Activated CD4-positive, alpha-beta T cell treated with anti-CD3 and anti-CD28 coated beads for 36 hours (primary cell): ENCODE data around the gene SF3A1. TPM values are rescaled to one million over a fixed set of nuclear protein-coding genes. Genes with fewer than 3 reads are reported as not detected.

Experiments
- ATAC-seq: fragments of 200-7000 bp; cut with Tn5 transposase; one replicate; pipeline ENCODE4 v1.10.0; 2021; ENCODE audit warnings: mild to moderate bottlenecking, moderate library complexity
- CTCF ChIA-PET: fragments of 350-600 bp; sonication (Branson Sonifier 250); formaldehyde crosslinking; loops from one replicate; lab custom pipeline; 2021; ENCODE audit warnings: antibody characterized with exemption; lab: Charles Lee
- POLR2A ChIA-PET: fragments of 350-600 bp; sonication (Branson Sonifier 250); formaldehyde crosslinking; loops from one replicate; lab custom pipeline; 2021; ENCODE audit warnings: antibody characterized with exemption, inconsistent platforms; lab: Charles Lee
- DNase-seq: peaks from one replicate; pipeline ENCODE4 v3.0.0-alpha.2; 2020
- H3K27ac Mint-ChIP-seq: one replicate; pipeline ENCODE4 v1.8.0; 2021; ENCODE audit warnings: mixed read lengths
- H3K27me3 Mint-ChIP-seq: one replicate; pipeline ENCODE4 v1.8.0; 2021; ENCODE audit warnings: mixed read lengths
- H3K36me3 Mint-ChIP-seq: one replicate; pipeline ENCODE4 v1.8.0; 2021; ENCODE audit warnings: low read depth, mixed read lengths
- H3K4me1 Mint-ChIP-seq: one replicate; pipeline ENCODE4 v1.8.0; 2021; ENCODE audit warnings: mixed read lengths
- H3K4me3 Mint-ChIP-seq: one replicate; pipeline ENCODE4 v1.8.0; 2021; ENCODE audit warnings: mild to moderate bottlenecking, moderate library complexity, mixed read lengths
- H3K9me3 Mint-ChIP-seq: one replicate; pipeline ENCODE4 v1.8.0; 2021; ENCODE audit warnings: low read depth, mixed read lengths
- intact Hi-C, 2 experiments: fragments of 100-400 bp; cut with DNase I in 1 of 2; cut with micrococcal nuclease in 1 of 2; formaldehyde crosslinking; loops; one replicate each; pipeline versions ENCODE4 v1.14.2 to v1.15.1; 2022 to 2024; cut with DNase I, micrococcal nuclease
- total RNA-seq, 2 experiments: library from RNA; stranded (reverse); gene quantifications; one replicate each; pipeline ENCODE4 v1.2.3, GENCODE V29; 2021

The SF3A1 gene
- total RNA-seq, 2 experiments from 2014 or later: 254 to 499 TPM

DNA sequence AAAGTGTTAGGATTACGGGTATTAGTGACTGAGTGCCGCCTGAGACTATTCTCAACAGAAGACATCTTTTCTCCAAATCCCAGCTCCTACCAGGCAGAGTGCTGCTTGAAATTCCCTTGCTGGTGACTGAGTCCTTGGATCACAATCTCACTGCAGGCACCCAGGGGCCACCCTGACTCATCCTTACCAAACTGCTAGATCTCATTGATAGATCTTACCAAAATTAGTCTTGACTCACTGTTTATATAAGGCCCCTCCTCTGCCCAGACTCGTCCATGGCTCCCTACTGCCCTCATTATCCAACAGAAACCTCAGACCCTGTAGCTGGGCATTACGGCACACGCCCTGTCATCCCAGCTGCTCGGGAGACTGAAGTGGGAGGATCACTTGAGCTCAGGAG, 44.6 kb downstream of the SF3A1 start:
- Mint-ChIP-seq H3K36me3 (peaks cover 25% of the 10 kb centered on the region), H3K4me1 (peaks cover 91% of the 10 kb centered on the region), H3K9me3 (no peaks in the 10 kb centered on the region), H3K27ac (peak overlapping the region; percentile 82), H3K4me3 (no peak overlapping the region), H3K27me3 (no peaks in the 10 kb centered on the region)
- ATAC-seq: peak; percentile 40
- ChIA-PET CTCF (interaction anchor here (0.6 to 4.5 kb wide), 4 partner anchors 9 to 981 kb away, joined by 3 to 19 read pairs (median 10); no protein-coding TSS in a partner anchor), POLR2A (interaction anchor here (1.3 kb wide), 1 partner anchor 15 kb away, joined by 4 read pairs; the partner anchor contains the start of gene TBC1D10A)
- peak; percentile 52 for DNase-seq
- intact Hi-C loops: no loop called here

DNA sequence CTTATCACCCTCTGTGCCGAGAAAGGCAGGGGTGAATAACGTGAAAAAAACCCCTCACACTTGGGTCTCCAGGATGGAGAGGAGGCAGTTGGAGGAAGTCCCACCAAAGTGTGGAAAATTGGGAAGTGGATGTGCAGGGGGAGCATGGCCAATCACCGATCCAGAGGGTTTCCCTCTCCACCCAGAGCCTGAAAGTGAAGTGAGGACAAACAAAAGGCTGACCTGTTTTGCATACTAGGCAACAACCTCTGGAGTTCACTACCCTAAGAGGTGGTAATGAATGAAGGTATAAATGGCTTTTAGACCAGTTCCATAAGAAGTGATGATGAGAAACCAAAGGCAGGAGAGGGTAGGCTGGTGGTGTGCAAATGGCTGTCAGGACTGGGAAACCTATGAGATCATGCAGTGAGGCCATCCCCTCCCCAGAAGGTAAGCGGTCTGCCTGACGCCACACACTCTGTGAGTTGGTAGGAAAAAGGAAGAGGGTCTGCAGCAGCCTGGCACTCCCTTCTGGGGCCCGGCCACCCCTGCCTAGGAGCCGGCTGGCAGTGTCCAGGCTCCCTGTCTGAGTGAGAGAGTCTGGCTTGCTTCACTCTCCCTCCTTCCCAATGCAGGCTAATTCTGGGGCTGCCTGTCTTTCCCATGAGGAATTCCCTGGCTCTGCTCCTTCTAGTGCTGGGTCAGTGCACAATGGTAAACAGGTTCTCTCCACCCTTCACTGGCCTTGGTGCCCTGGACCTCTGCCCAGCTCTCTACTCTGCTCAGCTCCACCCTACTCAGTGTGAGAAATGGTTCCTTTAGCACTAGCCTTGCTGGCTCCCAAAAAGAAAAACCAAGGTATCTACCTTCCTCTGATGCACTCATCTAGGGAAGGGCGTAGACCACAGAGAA, 45.6 kb downstream of the SF3A1 start:
- Mint-ChIP-seq H3K9me3 (no peaks in the 10 kb centered on the region), H3K4me1 (peaks cover 95% of the 10 kb centered on the region), H3K36me3 (peaks cover 25% of the 10 kb centered on the region), H3K4me3 (no peak overlapping the region), H3K27ac (peak overlapping the region; percentile 82), H3K27me3 (no peaks in the 10 kb centered on the region)
- ChIA-PET CTCF (interaction anchor here (0.6 to 4.5 kb wide), 8 partner anchors 8 to 982 kb away, joined by 3 to 19 read pairs (median 4); no protein-coding TSS in a partner anchor), POLR2A (interaction anchor here (1.3 kb wide), 1 partner anchor 16 kb away, joined by 4 read pairs; the partner anchor contains the start of gene TBC1D10A)
- no peak for ATAC-seq
- DNase-seq: no peak
- intact Hi-C loops: no loop called here

DNA sequence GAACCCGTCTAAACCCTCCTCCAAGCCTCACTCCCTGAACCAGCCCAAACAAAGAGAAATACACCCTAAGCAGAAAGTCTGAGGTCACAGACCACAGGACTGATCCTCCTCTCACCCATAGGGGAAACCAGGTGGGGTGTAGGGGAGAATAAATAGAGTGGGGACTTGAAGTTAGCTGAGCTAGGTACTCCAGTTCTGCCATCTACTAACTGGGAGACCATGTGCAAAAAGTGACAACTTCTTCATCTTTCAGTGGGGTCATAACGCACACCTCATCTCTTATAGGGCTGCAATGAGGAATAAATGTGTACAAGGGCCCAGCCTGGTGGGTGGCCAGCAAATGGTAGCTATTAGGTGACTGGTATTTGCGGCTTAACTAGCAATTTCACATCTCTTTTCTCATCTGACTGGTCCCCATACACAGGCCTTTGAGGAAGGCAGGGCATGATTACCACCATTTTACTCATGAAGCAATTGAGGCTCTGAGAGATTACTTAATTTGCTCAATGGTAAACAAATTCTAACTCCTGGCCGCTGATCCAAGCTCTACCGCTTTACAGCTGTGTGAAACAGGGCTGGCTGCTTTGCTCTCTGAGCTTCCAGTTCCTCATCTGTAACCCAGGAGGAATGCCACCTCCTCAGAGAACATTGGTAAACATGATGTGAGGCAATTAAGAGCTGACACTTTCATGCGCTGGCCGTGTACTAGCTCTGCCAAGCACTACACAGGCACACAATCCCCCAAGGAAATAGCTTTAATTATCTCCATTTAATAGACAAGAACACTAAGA, 46.5 kb downstream of the SF3A1 start:
- Mint-ChIP-seq H3K27me3 (no peaks in the 10 kb centered on the region), H3K4me1 (peaks cover 95% of the 10 kb centered on the region), H3K27ac (peak overlapping the region; percentile 82), H3K4me3 (no peak overlapping the region), H3K9me3 (no peaks in the 10 kb centered on the region), H3K36me3 (peaks cover 18% of the 10 kb centered on the region)
- intact Hi-C loops: loop anchor here in 1 of 2 experiments (5.0 kb wide), 1 partner anchor 282 kb away; the partner anchor contains the start of gene PES1
- ChIA-PET CTCF (interaction anchor here (0.7 to 1.5 kb wide), 11 partner anchors 12 to 96 kb away, joined by 3 to 9 read pairs (median 4); partner anchors contain the start of genes CASTOR1, RNF215 and TBC1D10A), POLR2A (no interaction called here)
- DNase-seq: no peak
- ATAC-seq: peak; percentile 18

DNA sequence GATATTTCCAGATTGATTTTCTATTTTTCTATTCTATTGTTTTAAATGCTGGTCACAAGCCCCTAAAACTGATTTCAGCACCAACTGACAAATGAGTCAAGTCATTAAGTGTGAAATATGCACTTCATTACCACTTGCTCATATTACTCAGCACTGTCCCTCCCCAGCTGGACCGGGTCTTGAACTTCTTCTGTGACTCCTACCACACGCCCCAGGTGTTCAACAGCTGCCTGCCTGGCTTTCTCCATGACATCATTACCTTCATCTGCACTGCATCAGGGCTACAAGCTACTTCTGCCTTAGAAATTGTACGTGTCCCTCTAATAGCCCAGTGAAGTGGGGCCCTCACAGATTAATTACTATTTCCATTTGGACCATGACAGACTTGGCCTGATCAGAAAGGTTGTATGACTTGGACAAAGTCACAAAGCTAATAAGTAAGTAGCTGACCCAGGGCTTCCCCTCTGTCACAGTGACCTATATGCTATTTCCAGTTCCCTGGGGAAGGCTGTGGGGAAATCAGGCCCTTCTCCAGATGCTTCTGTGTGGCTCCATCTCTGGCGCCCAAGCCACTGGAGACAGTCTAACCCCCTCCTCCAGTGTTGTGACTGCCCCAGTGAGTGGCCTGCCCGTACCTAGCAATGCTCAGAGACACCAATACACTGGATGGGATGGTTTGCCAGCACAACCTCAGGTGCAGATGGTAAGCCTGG, 48.0 kb downstream of the SF3A1 start:
- POLR2A ChIA-PET: no interaction called here
- CTCF ChIA-PET: interaction anchor here (0.7 kb wide), 1 partner anchor 11 kb away, joined by 3 read pairs; no protein-coding TSS in a partner anchor
- DNase-seq (peak; percentile 62), ATAC-seq (no peak)
- no peak overlapping the region for H3K4me3 Mint-ChIP-seq
- intact Hi-C loops: loop anchor here in 1 of 2 experiments (5.0 kb wide), 1 partner anchor 284 kb away; the partner anchor contains the start of gene PES1
- no peaks in the 10 kb centered on the region for H3K9me3 Mint-ChIP-seq
- peaks cover 11% of the 10 kb centered on the region for H3K36me3 Mint-ChIP-seq
- H3K4me1 Mint-ChIP-seq: peaks cover 95% of the 10 kb centered on the region
- no peaks in the 10 kb centered on the region for H3K27me3 Mint-ChIP-seq
- peak overlapping the region; percentile 68 for H3K27ac Mint-ChIP-seq

DNA sequence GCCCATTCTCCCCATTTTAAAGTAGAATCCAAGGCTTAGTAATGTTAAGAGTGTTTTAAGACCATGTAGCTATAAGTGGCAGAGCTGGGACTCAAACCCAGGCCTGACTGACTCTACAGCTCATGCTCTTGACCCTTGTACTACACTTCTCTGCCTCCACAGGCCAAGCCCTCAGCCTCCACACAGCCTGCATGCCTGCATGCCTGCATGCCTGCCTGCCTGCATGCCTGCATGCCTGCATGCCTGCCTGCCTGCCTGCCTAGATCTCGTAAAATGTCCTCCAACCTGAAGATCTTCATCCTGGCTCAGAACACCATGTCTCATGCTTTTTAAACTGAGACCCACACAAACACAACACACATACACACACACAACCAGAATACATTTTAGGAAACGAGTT, 48.6 kb downstream of the SF3A1 start:
- no peak overlapping the region for H3K4me3 Mint-ChIP-seq

DNA sequence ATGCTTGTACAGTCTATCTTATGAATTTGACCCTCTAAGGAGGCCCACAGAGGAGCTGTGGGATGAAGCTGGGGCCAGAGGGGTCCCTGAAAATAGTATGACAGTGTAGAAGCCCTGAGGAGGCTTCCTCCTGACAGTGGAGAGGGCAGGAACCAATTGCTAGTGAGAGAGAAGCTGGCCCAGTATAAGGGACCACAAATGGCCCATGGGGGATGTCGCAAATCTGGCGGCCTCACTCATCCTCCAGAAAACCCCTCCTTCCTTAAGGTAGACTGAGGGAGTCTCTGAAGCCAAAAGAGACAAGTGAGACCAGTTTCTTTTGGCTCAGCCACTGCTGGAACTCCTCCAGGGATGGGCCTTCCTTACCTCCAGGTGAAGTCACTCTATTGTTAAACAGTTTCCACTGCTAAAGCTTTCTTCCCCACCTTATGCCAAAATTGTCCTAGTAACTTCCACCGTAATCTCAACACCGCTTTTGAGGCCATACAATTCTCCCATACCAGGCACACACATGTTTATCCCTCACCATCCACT, 49.6 kb downstream of the SF3A1 start:
- no peak for DNase-seq
- peaks cover 97% of the 10 kb centered on the region for H3K4me1 Mint-ChIP-seq
- peaks cover 15% of the 10 kb centered on the region for H3K36me3 Mint-ChIP-seq
- ChIA-PET POLR2A (interaction anchor here (0.6 kb wide), 1 partner anchor 20 kb away, joined by 3 read pairs; the partner anchor contains the start of gene TBC1D10A), CTCF (interaction anchor here (0.6 to 1.5 kb wide), 4 partner anchors 12 to 266 kb away, joined by 3 to 4 read pairs (median 3); partner anchors contain the start of gene MTFP1)
- H3K27me3 Mint-ChIP-seq: no peaks in the 10 kb centered on the region
- H3K4me3 Mint-ChIP-seq: no peak overlapping the region
- intact Hi-C loops: loop anchor here in 1 of 2 experiments (2.0 to 5.0 kb wide), 2 partner anchors 20 to 285 kb away; partner anchors contain the start of genes PES1 and TBC1D10A
- ATAC-seq: no peak
- H3K9me3 Mint-ChIP-seq: no peaks in the 10 kb centered on the region
- peak overlapping the region; percentile 85 for H3K27ac Mint-ChIP-seq

More for the DNA sequence above, 48.6 kb downstream of the SF3A1 start:
- POLR2A ChIA-PET: no interaction called here
- intact Hi-C loops: loop anchor here in 1 of 2 experiments (5.0 kb wide), 1 partner anchor 284 kb away; the partner anchor contains the start of gene PES1
- Mint-ChIP-seq H3K9me3 (no peaks in the 10 kb centered on the region), H3K36me3 (peaks cover 16% of the 10 kb centered on the region), H3K27ac (peak overlapping the region; percentile 68), H3K4me1 (peaks cover 97% of the 10 kb centered on the region), H3K27me3 (no peaks in the 10 kb centered on the region)
- CTCF ChIA-PET: no interaction called here
- no peak for ATAC-seq
- no peak for DNase-seq

DNA sequence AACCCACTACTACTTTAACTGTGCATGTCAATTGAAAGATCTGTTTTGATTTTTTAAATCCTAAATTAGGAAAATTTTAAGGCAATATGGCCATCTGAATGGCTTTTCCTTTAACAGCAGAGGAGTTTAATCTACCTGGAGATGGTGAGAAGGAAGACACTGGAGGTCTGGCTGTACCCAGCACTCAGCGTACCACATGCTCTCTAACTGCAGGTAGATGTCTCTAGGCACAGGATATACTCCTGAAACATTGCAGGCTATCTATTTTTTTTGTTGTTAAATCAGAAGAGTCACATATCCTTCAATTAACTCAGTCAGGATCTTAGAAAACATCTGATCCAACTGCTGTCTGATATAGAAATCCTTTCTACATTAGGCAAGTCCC, 50.1 kb downstream of the SF3A1 start:
- Mint-ChIP-seq H3K4me1 (peaks cover 97% of the 10 kb centered on the region), H3K4me3 (peak overlapping the region; percentile 59), H3K36me3 (peaks cover 15% of the 10 kb centered on the region), H3K27ac (peak overlapping the region; percentile 85), H3K9me3 (no peaks in the 10 kb centered on the region), H3K27me3 (no peaks in the 10 kb centered on the region)
- ChIA-PET POLR2A (interaction anchor here (0.6 kb wide), 1 partner anchor 20 kb away, joined by 3 read pairs; the partner anchor contains the start of gene TBC1D10A), CTCF (interaction anchor here (0.6 to 2.0 kb wide), 4 partner anchors 13 to 266 kb away, joined by 3 to 10 read pairs (median 4); partner anchors contain the start of gene MTFP1)
- intact Hi-C loops: loop anchor here in 1 of 2 experiments (2.0 to 5.0 kb wide), 2 partner anchors 20 to 286 kb away; partner anchors contain the start of genes PES1 and TBC1D10A
- DNase-seq: no peak
- ATAC-seq: no peak

DNA sequence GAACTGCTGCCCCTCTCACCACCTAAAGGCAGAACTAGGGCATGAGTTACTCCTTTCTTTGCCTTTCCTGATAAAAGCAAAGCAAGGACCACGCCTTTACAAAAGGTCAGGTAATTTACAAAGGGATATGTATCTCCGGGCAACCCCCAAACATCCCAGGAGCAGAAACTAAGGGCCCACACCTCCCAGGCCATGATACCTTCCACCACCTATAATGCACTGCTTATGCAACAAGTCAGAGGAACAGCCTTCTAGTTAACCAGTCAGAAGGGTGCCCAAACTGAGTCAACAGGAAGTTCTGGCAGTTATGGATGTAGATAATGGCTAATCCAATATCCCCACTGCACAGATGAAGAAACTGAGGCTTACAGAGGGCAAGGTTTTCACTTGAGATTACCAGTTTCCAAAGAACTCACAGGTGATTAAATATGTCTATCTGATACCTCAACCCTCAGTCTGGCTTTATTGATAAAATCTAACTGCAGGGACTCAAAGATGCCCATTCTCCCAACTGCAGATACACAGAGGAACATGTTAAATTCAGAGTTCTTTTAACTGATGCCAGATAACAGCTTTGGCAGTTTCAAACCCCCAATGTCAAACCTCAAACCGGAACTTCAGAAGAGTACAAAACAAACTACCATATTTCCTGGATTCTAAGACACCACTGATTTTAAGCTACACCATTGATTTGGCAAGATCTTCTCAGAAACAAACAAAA, 50.6 kb downstream of the SF3A1 start:
- no peaks in the 10 kb centered on the region for H3K9me3 Mint-ChIP-seq
- ATAC-seq: peak; percentile 73
- POLR2A ChIA-PET: interaction anchor here (0.6 kb wide), 1 partner anchor 21 kb away, joined by 3 read pairs; the partner anchor contains the start of gene TBC1D10A

DNA sequence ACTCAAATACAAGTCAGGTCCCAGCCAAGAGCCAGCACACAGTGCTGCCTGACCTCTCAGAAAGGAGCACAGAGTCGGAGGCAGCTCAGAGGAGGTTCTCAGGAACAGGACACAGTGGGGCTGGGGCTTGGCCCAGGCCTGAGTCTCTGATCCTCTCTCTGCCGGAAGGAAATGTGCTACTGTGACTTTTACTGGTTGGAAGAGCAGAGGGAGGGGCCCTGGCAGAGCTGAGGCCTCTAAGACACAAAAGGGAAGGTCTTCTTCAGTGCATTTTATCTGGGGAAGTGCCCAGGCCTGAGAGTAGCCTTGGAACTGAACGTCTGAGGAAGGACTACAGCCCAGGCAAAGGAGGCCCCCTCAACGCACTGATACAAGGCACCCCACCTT, 51.2 kb downstream of the SF3A1 start:
- Mint-ChIP-seq H3K4me1 (peaks cover 97% of the 10 kb centered on the region), H3K36me3 (peaks cover 22% of the 10 kb centered on the region), H3K4me3 (peak overlapping the region; percentile 59), H3K9me3 (no peaks in the 10 kb centered on the region), H3K27me3 (no peaks in the 10 kb centered on the region), H3K27ac (peak overlapping the region; percentile 85)
- CTCF ChIA-PET: interaction anchor here (0.6 to 2.0 kb wide), 5 partner anchors 10 to 969 kb away, joined by 3 to 10 read pairs (median 4); no protein-coding TSS in a partner anchor
- POLR2A ChIA-PET: interaction anchor here (1.0 kb wide), 1 partner anchor 14 kb away, joined by 3 read pairs; no protein-coding TSS in a partner anchor
- ATAC-seq (peak; percentile 79), DNase-seq (peak; percentile 68)
- intact Hi-C loops: loop anchor here in 1 of 2 experiments (1.0 to 5.0 kb wide), 2 partner anchors 51 to 287 kb away; partner anchors contain the start of genes PES1 and SF3A1

More for the DNA sequence above, 50.6 kb downstream of the SF3A1 start:
- CTCF ChIA-PET: interaction anchor here (0.6 to 2.0 kb wide), 3 partner anchors 18 to 968 kb away, joined by 3 to 10 read pairs (median 3); partner anchors contain the start of gene MTFP1
- peak overlapping the region; percentile 85 for H3K27ac Mint-ChIP-seq
- intact Hi-C loops: loop anchor here in 1 of 2 experiments (1.0 to 5.0 kb wide), 3 partner anchors 21 to 286 kb away; partner anchors contain the start of genes PES1, SF3A1 and TBC1D10A
- H3K36me3 Mint-ChIP-seq: peaks cover 20% of the 10 kb centered on the region
- DNase-seq: peak; percentile 46
- peaks cover 98% of the 10 kb centered on the region for H3K4me1 Mint-ChIP-seq
- H3K4me3 Mint-ChIP-seq: peak overlapping the region; percentile 59
- H3K27me3 Mint-ChIP-seq: no peaks in the 10 kb centered on the region
